Measurements from ENCODE around the gene CAPN15.

The CAPN15 gene

GRCh38 chr16:515939-516226, 11.6 kb upstream of the CAPN15 start:
- TF ChIP-seq, protein P1, sequence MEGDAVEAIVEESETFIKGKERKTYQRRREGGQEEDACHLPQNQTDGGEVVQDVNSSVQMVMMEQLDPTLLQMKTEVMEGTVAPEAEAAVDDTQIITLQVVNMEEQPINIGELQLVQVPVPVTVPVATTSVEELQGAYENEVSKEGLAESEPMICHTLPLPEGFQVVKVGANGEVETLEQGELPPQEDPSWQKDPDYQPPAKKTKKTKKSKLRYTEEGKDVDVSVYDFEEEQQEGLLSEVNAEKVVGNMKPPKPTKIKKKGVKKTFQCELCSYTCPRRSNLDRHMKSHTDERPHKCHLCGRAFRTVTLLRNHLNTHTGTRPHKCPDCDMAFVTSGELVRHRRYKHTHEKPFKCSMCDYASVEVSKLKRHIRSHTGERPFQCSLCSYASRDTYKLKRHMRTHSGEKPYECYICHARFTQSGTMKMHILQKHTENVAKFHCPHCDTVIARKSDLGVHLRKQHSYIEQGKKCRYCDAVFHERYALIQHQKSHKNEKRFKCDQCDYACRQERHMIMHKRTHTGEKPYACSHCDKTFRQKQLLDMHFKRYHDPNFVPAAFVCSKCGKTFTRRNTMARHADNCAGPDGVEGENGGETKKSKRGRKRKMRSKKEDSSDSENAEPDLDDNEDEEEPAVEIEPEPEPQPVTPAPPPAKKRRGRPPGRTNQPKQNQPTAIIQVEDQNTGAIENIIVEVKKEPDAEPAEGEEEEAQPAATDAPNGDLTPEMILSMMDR (IDR thresholded peaks at IDR 0.05; ENCODE audit: extremely low read depth, insufficient read depth, missing control alignments): no peak
- in situ Hi-C loops (cut with MboI; ENCODE audit: low pct_unique_long_range_greater_than_20kb, low sequenced_read_pairs, unreplicated experiment): no loop called here
- no peak for DNase-seq (ENCODE audit: low spot score)

DNA sequence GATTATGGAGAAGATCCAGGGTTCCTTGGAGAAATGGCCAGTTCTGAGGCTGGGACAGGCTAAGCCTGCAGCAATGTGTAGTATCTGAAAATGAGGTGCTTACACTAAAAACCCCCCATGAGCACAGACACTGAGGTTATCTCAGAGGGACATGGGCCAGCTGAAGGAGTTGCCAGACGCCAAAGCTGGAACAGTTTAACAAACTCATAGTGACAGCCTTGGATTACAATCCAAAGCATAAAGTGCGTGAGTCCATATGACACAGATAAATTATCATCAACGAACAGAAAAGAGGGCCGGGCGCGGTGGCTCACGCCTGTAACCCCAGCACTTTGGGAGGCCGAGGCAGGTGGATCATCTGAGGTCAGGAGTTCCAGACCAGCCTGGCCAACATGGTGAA, 11.2 kb upstream of the CAPN15 start:
- DNase-seq (ENCODE audit: low spot score): no peak
- TF ChIP-seq, protein P1 (IDR thresholded peaks at IDR 0.05; ENCODE audit: extremely low read depth, insufficient read depth, missing control alignments): no peak
- in situ Hi-C loops (cut with MboI; ENCODE audit: low pct_unique_long_range_greater_than_20kb, low sequenced_read_pairs, unreplicated experiment): no loop called here

GRCh38 chr16:518858-519257, 8.7 kb upstream of the CAPN15 start:
- DNase-seq (ENCODE audit: low spot score): no peak
- TF ChIP-seq, protein P1 (IDR thresholded peaks at IDR 0.05; ENCODE audit: extremely low read depth, insufficient read depth, missing control alignments): no peak
- in situ Hi-C loops (cut with MboI; ENCODE audit: low pct_unique_long_range_greater_than_20kb, low sequenced_read_pairs, unreplicated experiment): no loop called here

GRCh38 chr16:519425-519824, 8.1 kb upstream of the CAPN15 start:
- TF ChIP-seq, protein P1 (IDR thresholded peaks at IDR 0.05; ENCODE audit: extremely low read depth, insufficient read depth, missing control alignments): no peak
- no peak for DNase-seq (ENCODE audit: low spot score)
- in situ Hi-C loops (cut with MboI; ENCODE audit: low pct_unique_long_range_greater_than_20kb, low sequenced_read_pairs, unreplicated experiment): no loop called here

DNA sequence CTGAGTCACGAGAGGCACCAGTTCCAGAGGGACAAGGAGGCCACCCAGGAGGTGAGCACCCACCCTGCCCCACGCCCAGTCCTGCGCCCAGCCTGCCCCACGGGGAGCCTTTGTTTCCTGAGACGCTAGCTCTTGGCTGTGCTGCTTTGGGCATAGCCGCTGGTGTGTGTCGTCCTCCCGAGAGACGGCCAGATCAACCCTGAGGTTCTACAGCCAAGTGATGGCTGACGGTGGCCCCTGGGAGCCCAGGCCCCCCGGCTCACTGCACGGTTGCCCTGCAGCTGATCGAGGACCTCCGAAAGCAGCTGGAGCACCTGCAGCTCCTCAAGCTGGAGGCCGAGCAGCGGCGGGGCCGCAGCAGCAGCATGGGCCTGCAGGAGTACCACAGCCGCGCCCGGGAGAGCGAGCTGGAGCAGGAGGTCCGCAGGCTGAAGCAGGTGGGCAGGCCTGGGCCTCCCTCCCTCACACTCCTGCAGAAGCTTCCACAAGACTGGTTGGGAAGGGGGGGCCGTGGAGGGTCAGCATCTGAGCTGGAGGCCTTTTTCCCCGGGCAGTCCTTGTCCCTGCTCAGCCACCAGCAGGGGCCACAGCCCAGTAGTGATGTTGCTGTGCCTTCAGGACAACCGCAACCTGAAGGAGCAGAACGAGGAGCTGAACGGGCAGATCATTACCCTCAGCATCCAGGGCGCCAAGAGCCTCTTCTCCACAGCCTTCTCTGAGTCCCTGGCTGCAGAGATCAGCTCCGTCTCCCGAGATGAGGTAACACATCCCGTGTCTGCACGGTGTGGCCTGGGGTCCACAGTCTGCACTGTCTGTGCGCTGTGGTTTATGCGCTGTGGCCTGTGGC, 7.4 kb upstream of the CAPN15 start:
- no peak for DNase-seq (ENCODE audit: low spot score)
- TF ChIP-seq, protein P1 (IDR thresholded peaks at IDR 0.05; ENCODE audit: extremely low read depth, insufficient read depth, missing control alignments): no peak
- in situ Hi-C loops (cut with MboI; ENCODE audit: low pct_unique_long_range_greater_than_20kb, low sequenced_read_pairs, unreplicated experiment): no loop called here

DNA sequence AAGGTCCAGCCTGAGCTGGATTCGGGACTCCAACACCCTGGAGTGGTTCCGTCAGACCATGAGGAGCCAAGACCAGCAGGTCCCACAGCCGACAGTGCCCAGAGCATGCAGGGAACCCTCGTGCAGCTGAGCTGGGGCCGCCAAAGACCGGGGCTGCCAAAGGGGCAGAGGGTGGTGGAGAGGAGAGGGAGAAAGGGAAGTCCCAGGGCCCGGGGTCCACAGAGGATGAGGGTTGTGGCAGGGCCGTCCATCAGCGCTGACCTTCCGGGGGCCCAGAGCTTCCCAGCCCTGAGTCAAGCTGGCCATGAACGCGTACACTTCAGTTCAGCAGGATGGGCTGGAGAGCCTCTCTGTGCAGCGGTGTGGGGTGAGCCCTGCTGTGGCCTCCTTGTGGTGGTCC, 6.7 kb upstream of the CAPN15 start:
- TF ChIP-seq, protein P1 (IDR thresholded peaks at IDR 0.05; ENCODE audit: extremely low read depth, insufficient read depth, missing control alignments): no peak
- no peak for DNase-seq (ENCODE audit: low spot score)
- in situ Hi-C loops (cut with MboI; ENCODE audit: low pct_unique_long_range_greater_than_20kb, low sequenced_read_pairs, unreplicated experiment): no loop called here

Measured in GM13977 (cell line).